Suprapubic skin (tissue), 4 donors: ENCODE measurements around the gene KSR2.

Experiments used
- CTCF ChIP-seq, 2 donors: fragments of 200-600 bp in 1 of 2; fragments of 450-650 bp in 1 of 2; sonication (generic) in 1 of 2; IDR thresholded peaks; one replicate each; pipeline ENCODE4 v1.5.1; 2016 to 2019; ENCODE audit warnings: antibody characterized with exemption in 2 of 2, mild to moderate bottlenecking in 1 of 2, moderate library complexity in 1 of 2
- EP300 ChIP-seq: sonication (generic); formaldehyde crosslinking; IDR thresholded peaks from one replicate; pipeline ENCODE4 v1.6.1; 2017; ENCODE audit warnings: antibody characterized with exemption
- POLR2AphosphoS5 ChIP-seq, 3 donors: sonication (generic); formaldehyde crosslinking; IDR thresholded peaks; one replicate each; pipeline ENCODE4 v1.6.1; 2017; ENCODE audit warnings: antibody characterized with exemption in 3 of 3

- no peak for TF ChIP-seq EP300
- no peak for TF ChIP-seq CTCF (IDR thresholded peaks at IDR 0.05)
- no peak for TF ChIP-seq POLR2AphosphoS5 (IDR thresholded peaks at IDR 0.05)
Measured at GRCh38 chr12:117649796-117650195, 319.0 kb downstream of the KSR2 start.
